AG04449 (cell line): ENCODE measurements around the gene C16orf90.
"Not testable (repeated sequence)": the region's sequence is repeated elsewhere in the genome, so short reads cannot be mapped to it uniquely, and the experiment has no call there.

Source experiments
- CTCF ChIA-PET: fragments of 350-600 bp; formaldehyde crosslinking; extraction: SDS; loops from one replicate; lab custom pipeline; 2021; ENCODE audit warnings: antibody characterized with exemption; lab: Yijun Ruan, JAX
- POLR2A ChIA-PET: fragments of 400-600, 350-600 bp; formaldehyde crosslinking; extraction: SDS; loops from one replicate; lab custom pipeline; 2020; ENCODE audit warnings: antibody characterized with exemption, inconsistent platforms; lab: Yijun Ruan, JAX
- DNase-seq: peaks from one replicate; pipeline ENCODE4 v3.0.0-alpha.2; 2010; ENCODE audit warnings: low read depth, low spot score
- H3K4me3 ChIP-seq: 2 replicates; pipeline ENCODE4 v1.5.1; 2011; ENCODE audit warnings: low read depth, mild to moderate bottlenecking, control low read depth, low read length
- CTCF ChIP-seq: IDR thresholded peaks from one replicate; pipeline ENCODE4 v1.5.1; 2011; ENCODE audit warnings: mild to moderate bottlenecking, moderate library complexity, low read length, control low read depth, inconsistent platforms; ENCODE audit not compliant: insufficient read depth; ENCODE audit errors: missing control alignments

Gene C16orf90

DNA sequence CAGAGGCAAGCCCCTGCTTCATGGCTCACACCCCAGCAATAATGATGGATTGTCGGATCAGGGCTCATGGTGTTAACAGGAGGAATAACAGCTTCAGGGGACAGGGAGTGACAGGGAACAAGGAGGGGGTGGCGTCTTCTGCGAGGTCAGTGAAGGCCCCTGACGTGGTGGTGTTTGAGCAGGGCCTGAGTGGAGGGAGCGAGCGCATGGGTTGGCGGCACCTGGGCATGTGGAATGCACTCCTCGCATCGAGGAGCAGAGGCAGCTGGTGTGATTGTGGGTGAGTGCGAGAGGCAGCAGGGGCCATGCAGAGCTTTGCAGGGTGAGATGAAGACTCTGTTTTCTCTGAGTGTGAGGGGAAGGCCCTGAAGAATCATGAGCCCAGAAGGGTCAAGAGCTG lies 38.8 kb upstream of the C16orf90 start:
- no peak for DNase-seq
- ChIA-PET CTCF (interaction anchor here (1.6 kb wide), 1 partner anchor 33 kb away, joined by 3 read pairs; no protein-coding TSS in a partner anchor), POLR2A (no interaction called here)
- TF ChIP-seq CTCF = no peak
- no peak overlapping the region for H3K4me3 ChIP-seq

DNA sequence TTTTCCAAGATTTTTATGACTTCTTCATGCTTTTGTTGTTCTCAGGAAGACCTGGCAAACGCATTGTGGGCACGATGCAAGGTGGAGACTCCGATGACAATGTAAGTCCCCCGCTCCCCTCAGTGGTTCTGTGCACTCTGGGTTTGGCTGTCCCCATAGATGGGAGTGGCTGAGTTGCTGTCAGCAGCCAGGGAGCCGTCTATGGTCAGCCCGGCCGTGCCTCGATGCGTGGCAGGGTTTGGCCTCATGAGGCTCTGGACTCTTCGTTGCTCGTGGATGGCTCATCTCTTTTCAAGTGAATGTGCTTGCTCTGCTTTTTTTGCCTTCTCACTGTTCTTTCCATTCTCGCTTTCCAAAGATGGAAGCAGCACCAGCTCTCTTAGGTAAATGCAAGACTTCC lies 37.5 kb upstream of the C16orf90 start:
- no peak overlapping the region for H3K4me3 ChIP-seq
- POLR2A ChIA-PET = no interaction called here
- CTCF ChIA-PET = no interaction called here
- no peak for TF ChIP-seq CTCF
- no peak for DNase-seq

DNA sequence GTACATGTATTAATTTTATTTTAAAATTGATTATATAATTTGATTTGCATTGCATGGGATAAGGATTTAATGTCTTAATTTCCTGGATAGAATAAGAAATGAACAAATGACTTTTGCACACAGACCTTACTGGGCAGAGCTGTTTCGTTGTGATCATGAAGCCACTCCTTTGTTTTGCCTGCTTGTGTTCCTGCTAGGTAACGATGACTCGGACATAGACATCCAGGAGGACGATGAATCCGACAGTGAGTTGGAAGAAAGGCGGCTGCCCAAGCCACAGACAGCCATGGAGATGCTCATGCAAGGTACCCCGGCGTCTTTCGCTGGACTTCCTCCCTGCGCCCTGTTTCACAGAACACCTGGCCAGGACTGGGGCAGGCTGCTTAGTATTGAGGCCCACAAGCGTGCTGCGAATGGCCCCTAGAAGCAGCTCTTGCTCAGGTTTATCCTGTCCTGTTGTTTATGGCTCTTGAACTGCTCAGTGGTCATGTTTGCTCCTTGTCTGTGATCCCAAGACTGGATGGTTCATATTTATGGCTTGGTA lies 35.2 kb upstream of the C16orf90 start:
- ChIA-PET POLR2A (no interaction called here), CTCF (interaction anchor here (0.9 kb wide), 1 partner anchor 9 kb away, joined by 3 read pairs; no protein-coding TSS in a partner anchor)
- no peak for TF ChIP-seq CTCF
- DNase-seq = no peak
- H3K4me3 ChIP-seq = no peak overlapping the region

- ChIA-PET POLR2A (no interaction called here), CTCF (interaction anchor here (1.2 kb wide), 1 partner anchor 24 kb away, joined by 3 read pairs; no protein-coding TSS in a partner anchor)
- no peak for TF ChIP-seq CTCF
- H3K4me3 ChIP-seq = no peak overlapping the region
- no peak for DNase-seq
These were observed 33.9 kb upstream of the C16orf90 start for GRCh38 chr16:3529175-3529574.

DNA sequence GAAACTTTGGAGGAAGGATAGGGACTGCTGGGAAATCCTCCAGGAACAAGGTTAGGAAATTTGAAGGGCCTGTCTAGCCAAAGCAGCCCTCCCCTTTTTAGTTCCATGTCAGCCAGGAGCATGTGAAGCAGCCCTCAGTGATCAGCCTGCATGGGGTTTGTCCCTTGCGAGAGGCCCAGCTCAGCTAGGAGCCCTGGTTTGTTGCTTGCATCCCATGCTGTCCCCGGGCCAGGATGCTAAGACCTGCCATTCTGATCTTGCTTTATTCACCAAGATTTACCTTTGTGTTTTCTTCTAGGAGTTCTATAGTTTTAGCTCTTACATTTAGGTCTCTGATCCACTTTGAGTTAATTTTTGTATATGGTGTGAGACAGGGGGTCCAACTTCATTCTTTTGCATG lies 33.1 kb upstream of the C16orf90 start:
- TF ChIP-seq CTCF = no peak
- DNase-seq = no peak
- POLR2A ChIA-PET = no interaction called here
- no peak overlapping the region for H3K4me3 ChIP-seq
- CTCF ChIA-PET = interaction anchor here (1.2 kb wide), 1 partner anchor 25 kb away, joined by 3 read pairs; no protein-coding TSS in a partner anchor

GRCh38 chr16:3527216-3527829 lies 32.0 kb upstream of the C16orf90 start:
- CTCF ChIA-PET = interaction anchor here (1.1 to 2.4 kb wide), 3 partner anchors 9 to 144 kb away, joined by 3 to 20 read pairs (median 3); no protein-coding TSS in a partner anchor
- H3K4me3 ChIP-seq, POLR2A ChIA-PET, DNase-seq: not testable (repeated sequence)
- peak; percentile 67 for TF ChIP-seq CTCF
